Adrenal gland (tissue), 12 donors: Measurements from ENCODE around the gene PTPN14. TPM values are rescaled to one million over a fixed set of nuclear protein-coding genes. Genes with fewer than 3 reads are reported as not detected.

Experiments
- DNase-seq, 7 donors: peaks; one replicate each; pipeline ENCODE4 v3.0.0-alpha.2; 2019 to 2020
- H3K27ac ChIP-seq, 5 donors: fragments of 200-600 bp; sonication (generic) in 4 of 5; 1 replicate in 3 of 5; 2 replicates in 2 of 5; pipeline versions ENCODE4 v1.5.1 to v1.8.0; 2016 to 2020; ENCODE audit warnings: mild to moderate bottlenecking in 1 of 5
- H3K27me3 ChIP-seq: fragments of 200-600 bp; 2 replicates; pipeline ENCODE4 v1.8.0; 2021
- H3K36me3 ChIP-seq, 2 donors: fragments of 200-600 bp; replicated peaks in 1 of 2; 1 replicate in 1 of 2; 2 replicates in 1 of 2; pipeline versions ENCODE4 v1.5.1 to v1.8.0; 2018 to 2022
- H3K4me1 ChIP-seq, 2 donors: fragments of 200-600 bp; replicated peaks in 1 of 2; 1 replicate in 1 of 2; 2 replicates in 1 of 2; pipeline versions ENCODE4 v1.5.1 to v1.8.0; 2018 to 2021
- H3K4me3 ChIP-seq, 4 donors: fragments of 200-600 bp; sonication (generic) in 3 of 4; one replicate each; pipeline ENCODE4 v1.5.1; 2016 to 2018
- H3K9me3 ChIP-seq, 3 donors: fragments of 200-600 bp; sonication (generic) in 1 of 3; replicated peaks in 1 of 3; 1 replicate in 2 of 3; 2 replicates in 1 of 3; pipeline versions ENCODE4 v1.5.1 to v1.8.0; 2016 to 2021
- CTCF ChIP-seq, 6 experiments: fragments of 450-650 bp in 4 of 6; fragments of 200-600 bp in 2 of 6; sonication (generic) in 1 of 6; IDR thresholded peaks; 1 replicate in 5 of 6; 2 replicates in 1 of 6; pipeline versions ENCODE4 v1.5.1 to v1.8.0; 2016 to 2021; ENCODE audit warnings: antibody characterized with exemption in 6 of 6, mild to moderate bottlenecking in 2 of 6, moderate library complexity in 1 of 6
- POLR2A ChIP-seq, 2 donors: fragments of 450-650 bp; IDR thresholded peaks; one replicate each; pipeline ENCODE4 v1.6.1; 2017; ENCODE audit warnings: antibody characterized with exemption in 2 of 2, mild to moderate bottlenecking in 2 of 2, moderate library complexity in 1 of 2
- WGBS, 4 donors: extraction: QIAGEN DNeasy Blood & Tissue Kit in 2 of 4; methylation state at CpG; one replicate each; pipeline versions ENCODE4 v1.1.5 to v1.1.7; 2013 to 2017; 5-methylcytosine and 5-hydroxymethylcytosine counted together
- intact Hi-C, 2 donors: fragments of 100-400 bp; cut with DNase I; formaldehyde crosslinking; loops; one replicate each; pipeline versions ENCODE4 v1.14.1 to v1.15.0; 2022 to 2023
- polyA plus RNA-seq, 3 donors: library from polyadenylated mRNA; stranded (reverse); fragments of 200-250 nt in 2 of 3; fragments of 350-450 nt in 1 of 3; fragmentation: Illumina TruSeq in 1 of 3; extraction: RNeasy Lipid Tissue Mini Kit (QIAGEN cat#74804) in 1 of 3; gene quantifications; one replicate each; pipeline ENCODE4 v1.2.3, GENCODE V29; 2013 to 2014
- total RNA-seq, 9 donors: library from RNA; depleted of rRNA in 4 of 9; stranded (reverse); fragments of >200 nt in 4 of 9; fragments of 120-200 nt in 1 of 9; fragmentation: NEBNext Ultra II Directional in 1 of 9; extraction: Animal tissue kit (Norgen Biotek cat#: 25700) in 1 of 9; gene quantifications; one replicate each; pipeline versions ENCODE4 v1.1.0 to v1.2.4, GENCODE V29; 2013 to 2023
- donor health status: healthy with polysubstance abuse.
- donor health status: Bipolar disorder and iron deficiency.
- donor health status: DM: yes; HTN: yes; CAD: no.
- donor health status: DM: no; HTN: no; CAD: no.
- donor health status: DM: no; HTN: no; CAD: no.
- donor health status: DM: yes; HTN: yes; CAD: no.

PTPN14 gene
- total and polyA plus RNA-seq, 12 donors = 7.9 to 96.2 (median 32.0) TPM

DNA sequence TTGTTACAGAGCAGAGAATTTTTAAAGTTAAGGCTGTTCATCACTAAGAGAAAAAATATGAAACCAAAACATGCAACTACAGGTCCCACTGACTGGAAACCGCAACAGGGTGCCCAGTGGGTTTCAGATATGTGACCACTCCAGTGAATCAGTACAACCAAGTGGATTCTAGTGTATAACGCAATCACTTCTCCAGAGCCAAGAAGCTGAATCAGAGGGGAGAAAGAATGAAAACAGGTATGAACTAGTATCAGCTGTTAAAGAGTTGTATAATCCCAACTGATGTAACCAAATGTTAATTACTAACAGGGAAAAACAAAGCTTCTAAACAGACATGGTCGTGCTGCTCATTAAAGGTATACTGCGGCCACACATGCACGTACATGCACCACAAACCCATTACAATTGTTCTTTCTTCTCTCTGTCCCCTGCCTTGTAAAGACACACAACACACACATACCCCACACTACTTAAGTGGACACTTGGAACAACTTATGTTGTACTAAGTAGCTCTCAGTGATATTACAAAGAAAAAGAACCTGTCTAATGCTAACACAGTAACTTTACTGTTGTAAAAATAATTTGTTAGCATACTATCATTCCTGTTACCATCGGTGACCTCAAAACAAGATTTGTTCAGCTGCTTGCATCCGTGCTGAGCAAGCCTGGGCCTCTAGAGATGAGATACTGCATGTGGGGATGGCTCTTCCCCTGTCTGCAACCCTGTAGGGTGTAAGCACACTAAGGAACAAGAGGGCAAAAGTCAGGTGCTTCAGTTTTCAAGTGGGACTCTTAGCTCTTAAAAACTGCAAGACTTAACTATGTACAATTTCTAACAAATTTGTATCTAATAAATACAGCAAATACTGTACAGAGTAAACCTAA is 74.2 kb downstream of the PTPN14 start:
- TF ChIP-seq CTCF (IDR thresholded peaks at IDR 0.05) (no peak), POLR2A (IDR thresholded peaks at IDR 0.05) (no peak)
- DNase-seq = no peak
- Histone ChIP-seq H3K36me3 (no peaks in the 10 kb centered on the region), H3K4me1 (peaks cover 0 to 25% of the 10 kb centered on the region in 2 donors), H3K27ac (no peak overlapping the region), H3K4me3 (no peak overlapping the region), H3K27me3 (no peaks in the 10 kb centered on the region), H3K9me3 (no peaks in the 10 kb centered on the region)
- intact Hi-C loops = no loop called here
- 74 to 82% (median 75%) methylated on average over 7 of the region's 7 CpGs for WGBS, 4 donors

GRCh38 chr1:214476229-214476985 is 75.0 kb downstream of the PTPN14 start:
- Histone ChIP-seq H3K27ac (no peak overlapping the region), H3K27me3 (no peaks in the 10 kb centered on the region), H3K36me3 (no peaks in the 10 kb centered on the region), H3K9me3 (no peaks in the 10 kb centered on the region), H3K4me1 (peaks cover 0 to 25% of the 10 kb centered on the region in 2 donors), H3K4me3 (no peak overlapping the region)
- WGBS, 4 donors = 72 to 83% (median 76%) methylated on average over 10 of the region's 10 CpGs
- DNase-seq = no peak
- no peak for TF ChIP-seq POLR2A (IDR thresholded peaks at IDR 0.05)
- no peak for TF ChIP-seq CTCF (IDR thresholded peaks at IDR 0.05)
- intact Hi-C loops = no loop called here

DNA sequence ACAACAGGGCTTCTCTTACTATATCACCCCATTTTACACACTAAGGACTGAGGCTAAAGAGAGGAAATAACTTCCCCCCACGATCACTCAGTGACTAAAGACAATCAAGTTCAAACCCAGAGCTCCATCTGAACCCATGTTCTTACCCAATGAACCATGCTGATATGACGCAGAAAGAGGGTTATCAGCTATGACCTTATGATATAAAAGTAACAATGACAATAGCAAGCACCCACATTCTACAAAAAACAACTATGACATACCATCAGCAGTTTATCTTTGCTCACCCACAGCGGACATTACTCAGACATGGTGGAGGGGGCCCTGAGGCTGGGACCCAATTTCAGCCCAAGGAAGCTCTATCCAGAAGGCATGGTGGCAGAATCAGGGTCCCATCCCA is 75.7 kb downstream of the PTPN14 start:
- no peak overlapping the region for H3K4me3 ChIP-seq
- H3K27ac ChIP-seq = no peak overlapping the region
- no peaks in the 10 kb centered on the region for H3K9me3 ChIP-seq
- no peak for TF ChIP-seq CTCF (IDR thresholded peaks at IDR 0.05)
- no peak for TF ChIP-seq POLR2A (IDR thresholded peaks at IDR 0.05)
- intact Hi-C loops = no loop called here
- H3K4me1 ChIP-seq = peaks cover 0 to 25% of the 10 kb centered on the region in 2 donors
- DNase-seq = no peak
- WGBS, 4 donors = 92 to 100% (median 94%) methylated on average over 3 of the region's 3 CpGs
- H3K36me3 ChIP-seq = no peaks in the 10 kb centered on the region
- H3K27me3 ChIP-seq = no peaks in the 10 kb centered on the region

- H3K27ac ChIP-seq = no peak overlapping the region
- peaks cover 0 to 25% of the 10 kb centered on the region in 2 donors for H3K4me1 ChIP-seq
- no peak for DNase-seq
- no peaks in the 10 kb centered on the region for H3K9me3 ChIP-seq
- intact Hi-C loops = no loop called here
- no peaks in the 10 kb centered on the region for H3K27me3 ChIP-seq
- H3K36me3 ChIP-seq = no peaks in the 10 kb centered on the region
- 90 to 96% (median 95%) methylated on average over 2 of the region's 2 CpGs for WGBS, 4 donors
- TF ChIP-seq POLR2A (IDR thresholded peaks at IDR 0.05) = no peak
- TF ChIP-seq CTCF (IDR thresholded peaks at IDR 0.05) = no peak
- no peak overlapping the region for H3K4me3 ChIP-seq
These were observed 76.1 kb downstream of the PTPN14 start for GRCh38 chr1:214475331-214475730.
